IMR-90 (cell line): ENCODE measurements around the gene SH3RF3. TPM values are rescaled to one million over a fixed set of nuclear protein-coding genes. Genes with fewer than 3 reads are reported as not detected.
A peak's percentile ranks its signal among the peaks of the same experiment; 100 is the strongest.

Experiments
- ATAC-seq: fragments of 200-7000 bp; cut with Tn5 transposase; 2 replicates; pipeline ENCODE4 v1.9.1; 2020; ENCODE audit warnings: low read depth, mild to moderate bottlenecking, moderate library complexity
- BruUV-seq: library from RNA; stranded (reverse); fragments of 400-500 nt; replicated peaks from 2 replicates; lab custom pipeline; 2021; lab: Mats Ljungman, UMichigan
- CTCF ChIA-PET: fragments of 300-600 bp; formaldehyde crosslinking; extraction: SDS; loops from one replicate; lab custom pipeline; 2021; ENCODE audit warnings: antibody characterized with exemption; lab: Yijun Ruan, JAX
- POLR2A ChIA-PET: fragments of 300-600 bp; sonication (Branson Sonifier 250); formaldehyde crosslinking; loops from one replicate; lab custom pipeline; 2022; ENCODE audit warnings: antibody characterized with exemption; ENCODE audit not compliant: unreplicated experiment; lab: Charles Lee
- DNase-seq: peaks from one replicate; pipeline ENCODE4 v3.0.0; 2013
- H2AFZ ChIP-seq: replicated peaks from 2 replicates; pipeline ENCODE3; 2013; ENCODE audit warnings: low read length, mild to moderate bottlenecking; ENCODE audit not compliant: poor library complexity
- H2AK5ac ChIP-seq: 2 replicates; pipeline ENCODE4 v1.6.1; 2013; ENCODE audit warnings: low read depth, low read length, inconsistent platforms
- H2AK9ac ChIP-seq: replicated peaks from 2 replicates; pipeline ENCODE3; 2013; ENCODE audit warnings: mild to moderate bottlenecking, low read depth, low read length, moderate library complexity; ENCODE audit not compliant: poor library complexity
- H2BK120ac ChIP-seq: 2 replicates; pipeline ENCODE4 v1.6.1; 2013; ENCODE audit warnings: low read depth, low read length, inconsistent platforms
- H2BK15ac ChIP-seq: 3 replicates; pipeline ENCODE4 v1.6.1; 2013; ENCODE audit warnings: low read depth, low read length, inconsistent platforms
- H2BK20ac ChIP-seq: 2 replicates; pipeline ENCODE4 v1.6.1; 2013; ENCODE audit warnings: low read depth, mild to moderate bottlenecking, inconsistent platforms, low read length, moderate library complexity
- H2BK5ac ChIP-seq: 2 replicates; pipeline ENCODE4 v1.6.1; 2013; ENCODE audit warnings: mild to moderate bottlenecking, low read depth, low read length, inconsistent platforms; ENCODE audit not compliant: poor library complexity, severe bottlenecking
- H3K14ac ChIP-seq: replicated peaks from 2 replicates; pipeline ENCODE4 v1.6.1; 2013; ENCODE audit warnings: low read depth, low read length, inconsistent platforms
- H3K18ac ChIP-seq: 2 replicates; pipeline ENCODE4 v1.6.1; 2013; ENCODE audit warnings: low read depth, low read length, control low read depth
- H3K23ac ChIP-seq: 2 replicates; pipeline ENCODE4 v1.6.1; 2013; ENCODE audit warnings: low read depth, low read length, inconsistent platforms
- H3K27ac ChIP-seq: 2 replicates; pipeline ENCODE4 v1.5.1; 2013; ENCODE audit warnings: mild to moderate bottlenecking, control low read depth, low read length; ENCODE audit not compliant: insufficient read depth
- H3K27me3 ChIP-seq: 2 replicates; pipeline ENCODE4 v1.6.1; 2013; ENCODE audit warnings: low read length; ENCODE audit not compliant: control insufficient read depth, insufficient read depth
- H3K36me3 ChIP-seq: 2 replicates; pipeline ENCODE4 v1.6.1; 2013; ENCODE audit warnings: low read length, mixed read lengths; ENCODE audit not compliant: control insufficient read depth, insufficient read depth
- H3K4ac ChIP-seq: 2 replicates; pipeline ENCODE4 v1.6.1; 2013; ENCODE audit warnings: low read depth, low read length, inconsistent platforms
- H3K4me1 ChIP-seq: 2 replicates; pipeline ENCODE4 v1.6.1; 2013; ENCODE audit warnings: low read length, mixed read lengths; ENCODE audit not compliant: control insufficient read depth, insufficient read depth
- H3K4me2 ChIP-seq: 2 replicates; pipeline ENCODE4 v1.6.1; 2013; ENCODE audit warnings: low read depth, mild to moderate bottlenecking, control low read depth, low read length, moderate library complexity
- H3K4me3 ChIP-seq: 2 replicates; pipeline ENCODE4 v1.5.1; 2013; ENCODE audit warnings: low read depth, mild to moderate bottlenecking, control low read depth, low read length, moderate library complexity; ENCODE audit not compliant: insufficient read depth
- H3K56ac ChIP-seq: 2 replicates; pipeline ENCODE4 v1.6.1; 2013; ENCODE audit warnings: low read length, inconsistent platforms; ENCODE audit not compliant: insufficient read depth; ENCODE audit errors: extremely low read depth
- H3K79me1 ChIP-seq, 2 experiments: 2 replicates each; pipeline ENCODE4 v1.6.1; 2013; ENCODE audit warnings: low read length in 2 of 2, inconsistent platforms in 1 of 2, low read depth in 1 of 2
- H3K9ac ChIP-seq: 2 replicates; pipeline ENCODE4 v1.6.1; 2013; ENCODE audit warnings: low read depth, low read length, control low read depth
- H3K9me1 ChIP-seq: 2 replicates; pipeline ENCODE4 v1.6.1; 2013; ENCODE audit warnings: low read length, inconsistent platforms; ENCODE audit not compliant: insufficient read depth
- H3K9me3 ChIP-seq: 2 replicates; pipeline ENCODE4 v1.6.1; 2013; ENCODE audit warnings: low read length; ENCODE audit not compliant: control insufficient read depth, insufficient read depth
- H4K20me1 ChIP-seq: 2 replicates; pipeline ENCODE4 v1.6.1; 2013; ENCODE audit warnings: low read length, inconsistent platforms; ENCODE audit not compliant: insufficient read depth
- H4K5ac ChIP-seq: 2 replicates; pipeline ENCODE4 v1.6.1; 2013; ENCODE audit warnings: mild to moderate bottlenecking, low read depth, low read length, control low read depth
- H4K8ac ChIP-seq, 2 experiments: 2 replicates each; pipeline ENCODE4 v1.6.1; 2013; ENCODE audit warnings: low read depth in 2 of 2, low read length in 2 of 2, control low read depth in 1 of 2, inconsistent platforms in 1 of 2
- H4K91ac ChIP-seq: 2 replicates; pipeline ENCODE4 v1.6.1; 2013; ENCODE audit warnings: low read depth, low read length, inconsistent platforms; ENCODE audit not compliant: insufficient read depth
- BHLHE40 ChIP-seq: fragments of 150-350 bp; IDR thresholded peaks from 2 replicates; pipeline ENCODE4 v1.6.1; 2016; ENCODE audit warnings: mild to moderate bottlenecking, low read depth, low read length
- POLR2A ChIP-seq: IDR thresholded peaks from 2 replicates; pipeline ENCODE4 v1.6.1; 2012; ENCODE audit warnings: mild to moderate bottlenecking, low read depth, low read length
- WGBS, 2 experiments: methylation state at CpG; one replicate each; pipeline versions ENCODE4 v1.1.5 to v1.1.7; 2013; ENCODE audit warnings: missing lambda C conversion rate in 2 of 2; ENCODE audit not compliant: insufficient read length in 1 of 2; ENCODE audit errors: extremely low coverage in 2 of 2; 5-methylcytosine and 5-hydroxymethylcytosine counted together
- dilution Hi-C: fragments of 300-500 bp; cut with HindIII; formaldehyde crosslinking; loops from one replicate; pipeline ENCODE4 v1.14.3; 2018; ENCODE audit warnings: low sequenced_read_pairs; ENCODE audit not compliant: unreplicated experiment
- in situ Hi-C: fragments of 300-500 bp; cut with MboI; formaldehyde crosslinking; loops from 3 replicates; pipeline ENCODE4 v1.14.3; 2019; ENCODE audit warnings: low sequenced_read_pairs, inconsistent platforms, mixed read lengths
- intact Hi-C: fragments of 100-400 bp; cut with micrococcal nuclease; formaldehyde crosslinking; loops from 2 replicates; pipeline ENCODE4 v1.10.0; 2022
- polyA plus RNA-seq, 3 experiments: library from polyadenylated mRNA; depleted of rRNA; stranded (reverse); fragments of >200 nt; gene quantifications; 2 replicates each; pipeline ENCODE4 v1.2.3, GENCODE V29; 2012; ENCODE audit warnings: low replicate concordance in 1 of 3
- total RNA-seq: library from RNA; depleted of rRNA; stranded (reverse); fragments of >200 nt; gene quantifications from 2 replicates; pipeline ENCODE4 v1.2.3, GENCODE V29; 2012

The SH3RF3 gene
- total and polyA plus RNA-seq, 2 of the 4 experiments (the other 2 are of a cell fraction), result 3.4 to 5.3 TPM

- no peak overlapping the region for H2AFZ ChIP-seq
- DNase-seq (peak; percentile 44), ATAC-seq (no peak)
- peak overlapping the region; percentile 94 for H2BK5ac ChIP-seq
- H2BK20ac ChIP-seq, result peak overlapping the region; percentile 96
- ChIA-PET CTCF (interaction anchor here (1.3 kb wide), 1 partner anchor 65 kb away, joined by 4 read pairs; no protein-coding TSS in a partner anchor), POLR2A (interaction anchor here (0.7 kb wide), 1 partner anchor 42 kb away, joined by 3 read pairs; no protein-coding TSS in a partner anchor)
- dilution Hi-C loops (no loop called here), in situ Hi-C loops (no loop called here), intact Hi-C loops (loop anchor here (1.0 to 5.0 kb wide), 5 partner anchors 13 to 150 kb away; partner anchors contain the start of gene SH3RF3)
- H2BK120ac ChIP-seq, result peak overlapping the region; percentile 94
- H3K23ac ChIP-seq, result peak overlapping the region; percentile 98
- H2AK9ac ChIP-seq, result no peak overlapping the region
- H3K9ac ChIP-seq, result peak overlapping the region; percentile 72
- WGBS, 2 experiments, result 86% methylated on average over 3 of the region's 7 CpGs; no CpG with 5 or more reads in 1 of the 2 experiments
- H3K4me2 ChIP-seq, result peak overlapping the region; percentile 57
- peak overlapping the region; percentile 100 for H3K18ac ChIP-seq
- peaks cover 49 to 81% of the 10 kb centered on the region in 2 experiments for H3K79me1 ChIP-seq
- H3K14ac ChIP-seq, result peak overlapping the region; percentile 98
- peaks cover 50% of the 10 kb centered on the region for H3K4me1 ChIP-seq
- peaks cover 14% of the 10 kb centered on the region; the same call in 1 of the 2 replicates for H4K20me1 ChIP-seq
- H2AK5ac ChIP-seq, result peak overlapping the region; percentile 97
- no peaks in the 10 kb centered on the region for H3K36me3 ChIP-seq
- H4K91ac ChIP-seq, result peak overlapping the region; percentile 92
- H3K9me1 ChIP-seq, result peaks cover 53% of the 10 kb centered on the region
- H3K9me3 ChIP-seq, result 0 out of 2 replicates have a peak, but pooled peaks cover 2% of the 10 kb centered on the region
- TF ChIP-seq BHLHE40 (no peak), POLR2A (peak; percentile 8; the same call in 1 of the 2 replicates)
- peak overlapping the region; percentile 94; the same call in 2 of the 3 replicates for H2BK15ac ChIP-seq
- no peaks in the 10 kb centered on the region for H3K27me3 ChIP-seq
- peak overlapping the region; percentile 77 for H3K56ac ChIP-seq
- H3K4me3 ChIP-seq, result no peak overlapping the region
- peak overlapping the region; percentile 75 for H4K5ac ChIP-seq
- H3K4ac ChIP-seq, result peak overlapping the region; percentile 96
- BruUV-seq, result no TSS peak
- peak overlapping the region; percentile 70 to 93 for H4K8ac ChIP-seq
- peak overlapping the region; percentile 95 for H3K27ac ChIP-seq
Observed at GRCh38 chr2:109172556-109173105, 43.6 kb downstream of the SH3RF3 start.
